GM12878 (cell line): Measurements from ENCODE around the gene RRP15. TPM values are rescaled to one million over a fixed set of nuclear protein-coding genes. Genes with fewer than 3 reads are reported as not detected.

Source experiments
- ATAC-seq: fragments of 200-7000 bp; cut with Tn5 transposase; 3 replicates; pipeline ENCODE4 v1.9.1; 2020; ENCODE audit warnings: mild to moderate bottlenecking, moderate library complexity
- BruUV-seq: library from RNA; stranded (reverse); fragments of 400-500 nt; replicated peaks from 2 replicates; lab custom pipeline; 2021; lab: Mats Ljungman, UMichigan
- CTCF ChIA-PET: fragments of 300-600 bp; sonication (Branson Sonifier 250); formaldehyde crosslinking; extraction: SDS; loops from one replicate; lab custom pipeline; 2021; ENCODE audit warnings: inconsistent platforms; lab: Yijun Ruan, JAX
- POLR2A ChIA-PET: fragments of 350-600 bp; formaldehyde crosslinking; extraction: SDS; loops from one replicate; lab custom pipeline; 2021; ENCODE audit warnings: inconsistent platforms; lab: Charles Lee
- RAD21 ChIA-PET: fragments of 300-600 bp; sonication (Branson Sonifier 250); formaldehyde crosslinking; loops from one replicate; lab custom pipeline; 2023; ENCODE audit warnings: antibody characterized with exemption; ENCODE audit not compliant: unreplicated experiment; lab: Charles Lee
- SMC1A ChIA-PET: fragments of 300-600 bp; sonication (Branson Sonifier 250); formaldehyde crosslinking; loops from one replicate; lab custom pipeline; 2023; ENCODE audit not compliant: unreplicated experiment, uncharacterized antibody; lab: Charles Lee
- DNase-seq: peaks from one replicate; pipeline ENCODE4 v3.0.0-alpha.2; 2011; ENCODE audit warnings: low read depth, low spot score
- FAIRE-seq: peaks from 3 replicates; lab custom pipeline; 2011; peaks lifted over from hg19 to GRCh38; lab: Jason Lieb, UNC
- H2AFZ ChIP-seq: 2 replicates; pipeline ENCODE4 v1.6.0; 2011; ENCODE audit warnings: low read depth, low read length, control low read depth; ENCODE audit not compliant: control insufficient read depth
- H3K27ac ChIP-seq: 2 replicates; pipeline ENCODE4 v1.5.1; 2011; ENCODE audit warnings: control low read depth; ENCODE audit not compliant: control insufficient read depth, insufficient read depth
- H3K27me3 ChIP-seq, 2 experiments: replicated peaks in 1 of 2; 2 replicates each; pipeline versions ENCODE4 v1.6.0 to v1.6.1; 2011; ENCODE audit warnings: low read length in 1 of 2; ENCODE audit not compliant: control insufficient read depth in 2 of 2, insufficient read depth in 2 of 2
- H3K36me3 ChIP-seq, 2 experiments: 2 replicates each; pipeline ENCODE4 v1.5.1; 2011; ENCODE audit warnings: low read length in 1 of 2; ENCODE audit not compliant: control insufficient read depth in 2 of 2, insufficient read depth in 2 of 2
- H3K4me1 ChIP-seq: 2 replicates; pipeline ENCODE4 v1.6.1; 2011; ENCODE audit warnings: mild to moderate bottlenecking, low read length, moderate library complexity, mixed read lengths; ENCODE audit not compliant: control insufficient read depth, insufficient read depth
- H3K4me2 ChIP-seq: 2 replicates; pipeline ENCODE4 v1.6.0; 2011; ENCODE audit warnings: control low read depth; ENCODE audit not compliant: control insufficient read depth, insufficient read depth
- H3K4me3 ChIP-seq: fragments of 200-600 bp; sonication (generic); 2 replicates; pipeline ENCODE4 v1.5.1; 2016
- H3K79me2 ChIP-seq: 2 replicates; pipeline ENCODE4 v1.6.0; 2011; ENCODE audit warnings: low read length; ENCODE audit not compliant: control insufficient read depth, insufficient read depth
- H3K9ac ChIP-seq: 2 replicates; pipeline ENCODE4 v1.8.0; 2011; ENCODE audit warnings: low read length, control low read depth, mixed read lengths; ENCODE audit not compliant: control insufficient read depth, insufficient read depth
- H3K9me3 ChIP-seq: replicated peaks from 3 replicates; pipeline ENCODE4 v1.5.1; 2011; ENCODE audit warnings: mild to moderate bottlenecking, low read length; ENCODE audit not compliant: control insufficient read depth, insufficient read depth
- H4K20me1 ChIP-seq: 2 replicates; pipeline ENCODE4 v1.6.0; 2011; ENCODE audit not compliant: control insufficient read depth, insufficient read depth
- CHD2 ChIP-seq: IDR thresholded peaks from 2 replicates; pipeline ENCODE4 v1.6.1; 2011; ENCODE audit warnings: low read depth, low read length, improper control_type of control experiment, borderline replicate concordance
- CTCF ChIP-seq, 3 experiments: IDR thresholded peaks in 2 of 3; conservative IDR thresholded peaks in 1 of 3; 2 replicates each; pipeline ENCODE4 v1.5.1; 2011; ENCODE audit warnings: low read depth in 3 of 3, low read length in 3 of 3, mild to moderate bottlenecking in 3 of 3, control low read depth in 2 of 3, moderate library complexity in 2 of 3, inconsistent platforms in 1 of 3, mixed read lengths in 1 of 3; ENCODE audit not compliant: control insufficient read depth in 2 of 3, insufficient read depth in 1 of 3; ENCODE audit errors: extremely low read depth in 1 of 3
- EP300 ChIP-seq, 2 experiments: fragments of 150-350 bp in 1 of 2; IDR thresholded peaks; 2 replicates each; pipeline ENCODE4 v1.6.1; 2011 to 2012; ENCODE audit warnings: low read depth in 2 of 2, low read length in 2 of 2, borderline replicate concordance in 1 of 2, improper control_type of control experiment in 1 of 2, inconsistent platforms in 1 of 2; ENCODE audit not compliant: control insufficient read depth in 1 of 2
- FOXK2 ChIP-seq: fragments of 450-650 bp; IDR thresholded peaks from 2 replicates; pipeline ENCODE4 v1.6.1; 2017; ENCODE audit warnings: mild to moderate bottlenecking, moderate library complexity
- HDAC2 ChIP-seq: fragments of 200-600 bp; sonication (generic); IDR thresholded peaks from 2 replicates; pipeline ENCODE4 v1.6.1; 2017
- NBN ChIP-seq: fragments of 450-650 bp; IDR thresholded peaks from 2 replicates; pipeline ENCODE4 v1.6.1; 2016
- NFYA ChIP-seq: IDR thresholded peaks from 2 replicates; pipeline ENCODE4 v1.6.1; 2011; ENCODE audit warnings: low read depth, mild to moderate bottlenecking, low read length, improper control_type of control experiment, borderline replicate concordance
- NRF1 ChIP-seq: conservative IDR thresholded peaks from 2 replicates; pipeline ENCODE4 v1.6.1; 2011; ENCODE audit warnings: mild to moderate bottlenecking, low read depth, low read length, improper control_type of control experiment
- PML ChIP-seq: IDR thresholded peaks from 2 replicates; pipeline ENCODE4 v1.6.1; 2012; ENCODE audit warnings: low read length, inconsistent platforms
- POLR2A ChIP-seq: IDR thresholded peaks from 2 replicates; pipeline ENCODE4 v1.6.1; 2011; ENCODE audit warnings: low read depth, mild to moderate bottlenecking, low read length
- RAD21 ChIP-seq: IDR thresholded peaks from 2 replicates; pipeline ENCODE4 v1.6.1; 2011; ENCODE audit warnings: mild to moderate bottlenecking, low read depth, low read length, moderate library complexity; ENCODE audit not compliant: insufficient read depth
- YBX1 ChIP-seq: fragments of 450-650 bp; IDR thresholded peaks from 2 replicates; pipeline ENCODE4 v1.6.1; 2016; ENCODE audit warnings: antibody characterized with exemption
- YY1 ChIP-seq: IDR thresholded peaks from 2 replicates; pipeline ENCODE4 v1.6.1; 2011; ENCODE audit warnings: low read depth, mild to moderate bottlenecking, low read length
- in situ Hi-C: fragments of 300-500 bp; cut with MboI; formaldehyde crosslinking; loops from 9 replicates; pipeline ENCODE4 v1.14.3; 2018; ENCODE audit warnings: mixed read lengths
- intact Hi-C: fragments of 100-400 bp; cut with micrococcal nuclease; formaldehyde crosslinking; loops from one replicate; pipeline ENCODE4 v1.14.2; 2022; ENCODE audit not compliant: unreplicated experiment
- polyA plus RNA-seq, 11 experiments: library from polyadenylated mRNA; depleted of rRNA in 4 of 11; unstranded in 6 of 11; stranded (reverse) in 5 of 11; fragments of >200 nt; fragmentation: Nextera tagmentation in 4 of 11; fragmentation: Illumina TruSeq in 1 of 11; extraction: Ambion mirVana in 4 of 11; extraction: Trizol in 1 of 11; gene quantifications; 1 replicate in 1 of 11; 2 replicates in 10 of 11; pipeline versions ENCODE4 v1.2.1 to v1.2.3, GENCODE V29; 2011 to 2016; ENCODE audit warnings: inconsistent platforms in 2 of 11, missing spikeins in 2 of 11, low read depth in 1 of 11
- total RNA-seq, 4 experiments: library from RNA; depleted of rRNA in 3 of 4; stranded (reverse); fragments of >200 nt in 3 of 4; fragmentation: Illumina TruSeq in 1 of 4; extraction: Trizol in 1 of 4; gene quantifications; 2 replicates each; pipeline versions ENCODE4 v1.2.1 to v1.2.3, GENCODE V29; 2013 to 2021
- TF ChIP-seq, protein P1 (sequence below): fragments of 450-650 bp; IDR thresholded peaks from 2 replicates; pipeline ENCODE4 v1.6.1; 2017; ENCODE audit warnings: mild to moderate bottlenecking
- TF ChIP-seq, protein P2 (sequence below): IDR thresholded peaks from 2 replicates; pipeline ENCODE4 v1.6.1; 2011; ENCODE audit warnings: low read depth, mild to moderate bottlenecking, low read length, moderate library complexity, borderline replicate concordance; ENCODE audit errors: extremely low read depth

RRP15 gene
- total and polyA plus RNA-seq, 10 of the 15 experiments (the other 5 are each of a cell fraction or from before 2014, with no cell fraction given), result 5.6 to 37.8 (median 19.1) TPM

DNA sequence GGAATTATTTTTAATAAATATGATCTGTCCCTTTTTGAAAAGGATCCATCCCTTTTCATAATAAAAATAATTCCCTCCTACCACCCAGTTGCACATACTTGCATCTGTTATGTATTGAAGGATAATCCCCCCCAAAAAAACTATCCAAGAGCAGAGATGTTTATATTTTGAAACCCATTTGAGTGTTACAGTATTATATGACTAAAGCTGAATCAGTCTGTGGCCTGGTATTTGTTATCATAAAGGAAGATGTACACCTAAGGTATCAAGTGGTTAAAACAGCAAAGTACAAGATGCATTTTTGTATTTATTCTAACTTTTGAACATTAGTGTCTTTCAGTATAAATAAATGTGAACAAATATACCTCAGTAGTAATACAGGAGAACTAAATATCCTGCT, 47.3 kb downstream of the RRP15 start:
- H3K27ac ChIP-seq, result no peak overlapping the region
- no peak overlapping the region for H3K4me3 ChIP-seq
- no peak for FAIRE-seq
- no peak for TF ChIP-seq EP300 (IDR thresholded peaks at IDR 0.05; ENCODE audit: borderline replicate concordance in 1 of 2, control insufficient read depth in 1 of 2, low read depth in 2 of 2, low read length in 2 of 2)
- TF ChIP-seq PML, result no peak
- TF ChIP-seq, protein P1, sequence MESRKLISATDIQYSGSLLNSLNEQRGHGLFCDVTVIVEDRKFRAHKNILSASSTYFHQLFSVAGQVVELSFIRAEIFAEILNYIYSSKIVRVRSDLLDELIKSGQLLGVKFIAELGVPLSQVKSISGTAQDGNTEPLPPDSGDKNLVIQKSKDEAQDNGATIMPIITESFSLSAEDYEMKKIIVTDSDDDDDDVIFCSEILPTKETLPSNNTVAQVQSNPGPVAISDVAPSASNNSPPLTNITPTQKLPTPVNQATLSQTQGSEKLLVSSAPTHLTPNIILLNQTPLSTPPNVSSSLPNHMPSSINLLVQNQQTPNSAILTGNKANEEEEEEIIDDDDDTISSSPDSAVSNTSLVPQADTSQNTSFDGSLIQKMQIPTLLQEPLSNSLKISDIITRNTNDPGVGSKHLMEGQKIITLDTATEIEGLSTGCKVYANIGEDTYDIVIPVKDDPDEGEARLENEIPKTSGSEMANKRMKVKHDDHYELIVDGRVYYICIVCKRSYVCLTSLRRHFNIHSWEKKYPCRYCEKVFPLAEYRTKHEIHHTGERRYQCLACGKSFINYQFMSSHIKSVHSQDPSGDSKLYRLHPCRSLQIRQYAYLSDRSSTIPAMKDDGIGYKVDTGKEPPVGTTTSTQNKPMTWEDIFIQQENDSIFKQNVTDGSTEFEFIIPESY, result no peak
- no peak for TF ChIP-seq RAD21
- TF ChIP-seq NFYA, result no peak
- TF ChIP-seq NRF1, result no peak
- no peak for TF ChIP-seq CTCF (IDR thresholded peaks at IDR 0.05 in 2 of 3, conservative IDR thresholded peaks at IDR 0.05 in 1 of 3; ENCODE audit: control insufficient read depth in 2 of 3, extremely low read depth in 1 of 3, insufficient read depth in 1 of 3, low read depth in 3 of 3, low read length in 3 of 3)
- TF ChIP-seq, protein P2, sequence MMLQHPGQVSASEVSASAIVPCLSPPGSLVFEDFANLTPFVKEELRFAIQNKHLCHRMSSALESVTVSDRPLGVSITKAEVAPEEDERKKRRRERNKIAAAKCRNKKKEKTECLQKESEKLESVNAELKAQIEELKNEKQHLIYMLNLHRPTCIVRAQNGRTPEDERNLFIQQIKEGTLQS, result no peak
- TF ChIP-seq NBN, result no peak
- TF ChIP-seq HDAC2, result no peak
- no peak for TF ChIP-seq CHD2
- no peak for TF ChIP-seq YY1
- TF ChIP-seq POLR2A, result no peak
- TF ChIP-seq FOXK2, result no peak
- TF ChIP-seq YBX1, result no peak
- POLR2A ChIA-PET, result no interaction called here
- no peak overlapping the region for H3K9ac ChIP-seq
- ATAC-seq, result no peak
- H3K36me3 ChIP-seq, result no peaks in the 10 kb centered on the region
- intact Hi-C loops (loop anchor here (5.0 to 10.0 kb wide), 2 partner anchors 732 to 1235 kb away; no protein-coding TSS in a partner anchor), in situ Hi-C loops (no loop called here)
- no peaks in the 10 kb centered on the region for H3K79me2 ChIP-seq
- BruUV-seq, result no TSS peak
- CTCF ChIA-PET, result no interaction called here
- H4K20me1 ChIP-seq, result no peaks in the 10 kb centered on the region
- RAD21 ChIA-PET, result no interaction called here
- no peaks in the 10 kb centered on the region for H3K27me3 ChIP-seq
- no peak for DNase-seq
- SMC1A ChIA-PET, result no interaction called here
- H3K4me2 ChIP-seq, result no peak overlapping the region
- H3K4me1 ChIP-seq, result no peaks in the 10 kb centered on the region
- H3K9me3 ChIP-seq, result no peaks in the 10 kb centered on the region
- H2AFZ ChIP-seq, result no peak overlapping the region
